AG08395 (cell line): ENCODE data around the gene PRRG3.
"Not testable (repeated sequence)": the region's sequence is repeated elsewhere in the genome, so short reads cannot be mapped to it uniquely, and the experiment has no call there.

ENCODE experiments used
- DNase-seq: peaks from one replicate; pipeline ENCODE4 v3.0.0; 2012; ENCODE audit warnings: mixed read lengths, low spot score

Gene PRRG3

DNA sequence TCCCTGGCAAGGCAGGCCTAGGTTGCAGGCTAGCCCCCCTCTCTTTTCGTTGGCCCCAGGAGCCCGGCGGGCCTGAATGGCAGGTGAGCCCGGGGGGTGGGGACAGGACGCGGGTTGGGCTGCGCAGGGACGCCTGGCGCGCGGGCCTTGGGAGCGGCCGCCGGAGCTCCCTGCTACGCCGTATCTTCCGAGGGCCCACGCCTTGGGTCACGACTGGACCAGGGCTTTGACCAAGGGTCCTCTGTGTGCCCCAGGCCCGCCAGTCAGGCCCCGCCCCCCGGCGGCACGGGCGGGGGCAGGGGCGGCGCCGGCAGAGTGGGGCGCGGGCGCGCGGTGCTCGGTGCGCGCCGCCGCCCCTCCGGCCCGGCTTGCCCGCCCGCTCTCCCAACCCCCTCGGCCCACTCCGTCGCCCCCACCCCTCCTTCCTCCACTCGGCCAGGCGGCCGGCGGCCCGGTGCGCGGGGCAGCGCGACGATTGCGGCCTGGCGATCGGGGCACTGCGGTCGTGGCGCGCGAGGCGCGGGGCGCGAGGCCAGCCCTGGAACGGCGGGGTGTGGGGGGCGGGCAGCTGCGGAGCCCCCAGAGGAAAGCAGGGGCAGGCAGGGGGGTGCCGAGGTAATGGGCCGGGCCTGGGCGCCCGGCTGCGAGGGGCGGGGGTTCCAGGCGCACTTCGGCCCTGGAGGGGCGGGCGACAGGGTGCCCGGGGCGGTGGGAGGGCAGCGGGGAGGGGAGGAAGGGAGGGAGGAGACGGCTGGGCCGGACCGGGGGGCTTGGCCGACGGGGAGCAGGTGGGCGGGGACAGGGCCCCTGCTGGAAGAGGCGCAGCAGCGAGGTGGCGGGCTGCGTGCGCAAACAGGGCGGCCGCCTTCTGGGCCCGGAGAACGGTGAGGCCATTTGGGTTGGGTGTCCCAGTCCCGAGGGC is at the start of gene PRRG3:
TSS of gene PRRG3 (plus strand) at position 798 of the 922 bp plus-strand sequence. CDS start 3,357 bp downstream, outside the sequence.
- no peak for DNase-seq

- no peak for DNase-seq
Observed at GRCh38 chrX:151675121-151675746, 20.0 kb upstream of the PRRG3 start.

GRCh38 chrX:151676196-151676595 is 19.1 kb upstream of the PRRG3 start:
- DNase-seq, result no peak

- DNase-seq, result no peak
Observed at GRCh38 chrX:151679798-151680402, 15.4 kb upstream of the PRRG3 start.

DNA sequence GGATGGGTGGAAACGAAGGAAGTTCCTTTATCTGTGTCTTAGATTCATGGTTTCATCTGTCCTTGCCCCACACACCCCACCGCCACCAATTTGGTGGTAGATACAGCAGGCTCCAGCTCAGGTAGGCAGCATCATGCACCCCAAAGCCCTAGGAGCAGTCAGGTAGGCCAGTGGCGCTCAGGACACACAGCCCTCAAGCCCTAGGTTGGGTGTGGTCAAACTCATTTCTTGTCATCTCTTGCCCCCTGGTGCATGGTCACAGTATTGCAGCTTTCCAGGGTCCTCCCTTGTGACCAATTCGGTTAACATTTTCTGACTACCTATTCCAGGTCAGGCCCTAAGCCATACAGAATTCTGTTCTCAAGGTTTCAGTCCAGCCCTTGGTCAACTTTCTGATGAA is 14.5 kb upstream of the PRRG3 start:
- DNase-seq, result peak; percentile 19

DNA sequence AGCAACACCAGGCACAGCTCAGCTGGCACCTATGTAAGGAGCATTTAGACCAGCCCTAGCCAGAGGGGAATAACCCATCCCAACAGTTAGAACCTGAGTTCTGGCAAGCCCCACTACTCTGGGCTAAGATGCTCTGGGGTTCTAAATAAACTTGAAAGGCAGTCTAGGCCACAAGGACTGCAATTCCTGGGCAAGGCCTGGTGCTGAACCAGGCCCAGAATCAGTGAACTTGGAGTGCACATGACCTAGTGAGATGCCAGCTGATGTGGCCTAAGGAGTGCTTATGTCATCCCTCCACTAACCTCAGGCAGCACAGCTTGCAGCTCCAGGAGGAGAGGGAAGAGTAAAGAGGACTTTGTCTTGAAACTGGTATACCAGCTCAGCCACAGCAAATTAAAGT is 7.6 kb upstream of the PRRG3 start:
- no peak for DNase-seq

DNA sequence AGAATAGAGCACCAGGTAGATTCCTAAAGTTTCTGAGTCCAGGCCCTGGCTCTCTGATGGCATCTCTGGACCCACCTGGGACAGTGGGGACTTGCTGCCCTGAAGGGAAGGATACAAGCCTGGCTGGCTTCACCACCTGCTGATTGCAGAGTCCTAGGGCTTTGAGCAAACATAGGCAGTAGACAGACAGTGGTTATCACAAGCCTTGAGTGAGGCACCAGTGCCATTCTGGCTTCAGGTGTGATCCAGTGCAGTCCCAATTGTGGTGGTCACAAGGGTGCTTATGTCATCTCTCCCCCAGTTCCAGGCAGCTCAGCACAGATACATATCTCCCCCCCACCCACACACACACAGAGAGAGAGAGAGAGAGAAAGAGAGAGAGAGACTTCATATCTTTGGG is 6.6 kb upstream of the PRRG3 start:
- DNase-seq, result no peak

DNA sequence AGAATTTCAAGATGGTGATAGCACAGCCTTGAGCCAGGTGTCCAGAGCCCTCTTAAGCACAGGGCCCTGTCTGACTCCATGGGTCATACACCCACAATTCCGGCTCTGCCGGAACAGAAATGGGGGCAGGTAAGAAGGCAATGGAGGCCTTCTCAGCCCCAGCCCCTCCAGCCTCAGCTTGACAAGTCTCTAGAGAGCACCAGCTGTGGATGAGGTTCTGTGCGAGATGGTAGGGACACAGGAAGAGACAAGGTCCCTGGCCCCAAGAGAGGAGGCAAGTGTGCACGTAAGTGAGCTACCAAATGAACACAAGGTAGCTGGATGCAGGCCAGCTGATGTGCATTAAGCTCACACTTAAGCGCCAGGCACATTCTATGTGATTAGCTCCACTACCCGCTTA is 2.4 kb upstream of the PRRG3 start:
- DNase-seq, result no peak

- DNase-seq, result no peak
Observed at GRCh38 chrX:151694121-151694520, 1.1 kb upstream of the PRRG3 start.

- no peak for DNase-seq
Observed at GRCh38 chrX:151695583-151696340, 504 bp downstream of the PRRG3 start.

DNA sequence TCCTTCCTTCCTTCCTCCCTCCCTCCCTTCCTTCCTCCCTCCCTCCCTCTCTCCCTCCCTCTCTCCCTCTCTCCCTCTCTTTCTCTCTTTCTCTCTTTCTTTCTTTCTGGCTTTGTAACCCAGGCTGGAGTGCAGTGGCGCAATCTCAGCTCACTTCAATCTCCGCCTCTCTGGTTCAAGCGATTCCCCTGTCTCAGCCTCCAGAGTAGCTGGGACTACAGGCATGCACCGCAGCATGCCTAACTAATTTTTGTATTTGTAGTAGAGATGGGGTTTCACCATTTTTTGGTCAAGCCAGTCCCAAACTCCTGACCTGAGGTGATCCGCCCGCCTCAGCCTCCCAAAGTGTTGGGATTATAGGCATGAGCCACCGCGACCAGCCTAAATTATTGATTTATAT is 1.8 kb downstream of the PRRG3 start:
- DNase-seq, result not testable (repeated sequence)

DNA sequence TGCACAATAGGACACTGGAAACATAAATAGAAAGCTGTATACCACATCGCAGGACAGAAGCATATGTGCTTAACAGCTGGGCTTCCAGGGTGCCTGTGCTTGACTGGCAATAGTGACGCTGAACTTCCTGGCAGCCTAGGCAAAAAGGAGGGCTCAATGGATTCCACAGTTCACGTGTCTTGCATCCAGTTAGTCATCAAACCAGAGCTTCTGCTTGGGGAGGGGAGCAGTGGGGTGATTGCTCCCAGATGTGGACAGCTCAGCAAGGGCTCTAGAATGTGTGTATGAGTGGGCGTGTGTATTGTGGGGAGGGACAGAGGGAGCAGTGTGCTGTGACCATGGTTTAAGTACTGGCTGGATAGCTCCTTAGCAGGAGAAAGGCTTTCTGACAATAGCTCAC is 2.3 kb downstream of the PRRG3 start:
- peak; percentile 87 for DNase-seq

DNA sequence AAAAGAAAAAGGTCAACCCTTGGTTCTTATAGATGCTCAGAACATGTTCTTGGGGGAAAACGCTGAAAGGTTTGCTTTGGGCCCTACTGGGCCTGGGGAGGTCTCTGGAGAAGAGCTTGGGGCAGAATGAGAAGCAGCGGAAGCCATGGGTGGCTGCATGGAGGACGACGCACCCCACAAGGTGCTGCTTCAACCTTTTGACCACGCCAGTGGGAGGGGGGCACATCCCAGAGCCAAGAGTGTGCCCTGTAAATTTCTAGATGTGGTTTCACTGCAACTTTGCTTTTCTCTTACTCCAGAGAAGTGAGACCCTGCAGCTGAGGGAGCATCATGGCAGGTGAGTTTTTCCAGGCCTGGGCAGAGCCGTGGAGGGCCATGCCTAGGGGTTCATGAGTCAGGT is 3.2 kb downstream of the PRRG3 start:
- no peak for DNase-seq

DNA sequence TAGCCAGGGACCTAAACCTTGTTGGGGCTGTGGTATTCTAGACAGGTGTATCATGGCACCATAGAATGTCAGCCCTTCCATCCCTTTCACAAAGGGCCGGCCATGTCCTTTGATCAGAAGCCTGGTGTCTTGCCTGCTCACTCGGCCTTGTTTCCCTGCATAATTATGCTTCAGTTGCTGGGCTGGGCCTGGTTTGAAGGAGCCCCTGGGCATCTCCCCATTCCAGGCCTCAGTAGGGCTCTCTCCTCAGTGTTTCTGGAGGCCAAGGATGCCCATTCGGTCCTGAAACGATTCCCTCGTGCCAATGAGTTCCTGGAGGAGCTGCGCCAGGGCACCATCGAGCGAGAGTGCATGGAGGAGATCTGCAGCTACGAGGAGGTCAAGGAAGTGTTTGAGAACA is 4.5 kb downstream of the PRRG3 start:
- DNase-seq, result no peak

DNA sequence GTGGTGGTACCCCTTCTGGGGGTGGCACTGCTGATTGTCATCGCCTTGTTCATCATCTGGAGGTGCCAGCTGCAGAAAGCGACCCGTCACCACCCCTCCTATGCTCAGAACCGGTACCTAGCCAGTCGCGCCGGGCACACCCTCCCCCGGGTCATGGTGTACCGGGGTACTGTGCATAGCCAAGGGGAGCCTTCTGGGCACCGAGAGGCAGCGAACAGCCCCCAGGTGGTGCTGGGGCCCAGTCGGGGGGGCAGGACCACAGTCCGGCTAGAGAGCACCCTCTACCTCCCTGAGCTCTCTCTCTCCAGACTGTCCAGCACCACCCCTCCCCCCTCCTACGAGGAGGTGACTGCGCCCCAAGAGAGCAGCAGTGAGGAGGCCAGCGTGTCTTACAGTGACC is 5.3 kb downstream of the PRRG3 start:
- DNase-seq, result no peak

DNA sequence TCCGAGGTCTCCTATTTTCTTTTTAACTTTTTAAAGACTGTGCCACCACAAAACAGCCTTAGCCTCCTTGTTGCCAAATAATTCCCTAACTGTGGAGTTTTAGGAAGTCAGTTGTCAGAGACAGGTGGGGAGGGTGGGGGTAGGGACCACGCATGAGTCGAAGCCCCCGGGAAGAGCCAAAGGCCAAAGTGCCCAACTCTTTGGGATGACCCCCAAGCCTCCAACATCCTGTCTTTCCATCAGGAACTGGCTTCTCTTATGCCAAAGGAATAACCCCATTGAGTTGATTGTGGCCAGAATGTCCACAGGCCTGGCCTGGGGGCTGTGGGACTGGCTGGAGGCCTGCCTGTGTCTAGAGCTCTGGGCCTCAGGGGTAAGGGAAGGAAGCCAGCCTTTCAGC is 5.8 kb downstream of the PRRG3 start:
- DNase-seq, result no peak

DNA sequence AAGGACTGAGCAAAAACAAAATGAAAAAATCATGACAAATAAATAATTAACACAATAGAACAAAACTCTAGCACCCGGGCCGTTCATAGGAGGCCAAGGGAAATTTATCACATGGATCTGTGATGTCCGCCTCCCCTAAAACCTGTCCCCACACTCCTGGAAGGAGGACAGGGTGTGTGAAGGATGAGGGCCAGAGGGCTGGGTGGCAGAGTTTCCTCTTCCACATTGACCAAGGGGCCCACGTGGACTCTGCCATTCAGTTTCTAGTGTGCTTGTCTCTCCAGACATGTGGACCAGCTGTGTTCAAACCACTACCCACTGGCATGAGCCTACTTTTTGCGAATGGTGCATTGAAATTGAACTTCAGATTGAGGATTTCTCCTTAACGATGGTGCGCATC is 6.3 kb downstream of the PRRG3 start:
- DNase-seq, result no peak

DNA sequence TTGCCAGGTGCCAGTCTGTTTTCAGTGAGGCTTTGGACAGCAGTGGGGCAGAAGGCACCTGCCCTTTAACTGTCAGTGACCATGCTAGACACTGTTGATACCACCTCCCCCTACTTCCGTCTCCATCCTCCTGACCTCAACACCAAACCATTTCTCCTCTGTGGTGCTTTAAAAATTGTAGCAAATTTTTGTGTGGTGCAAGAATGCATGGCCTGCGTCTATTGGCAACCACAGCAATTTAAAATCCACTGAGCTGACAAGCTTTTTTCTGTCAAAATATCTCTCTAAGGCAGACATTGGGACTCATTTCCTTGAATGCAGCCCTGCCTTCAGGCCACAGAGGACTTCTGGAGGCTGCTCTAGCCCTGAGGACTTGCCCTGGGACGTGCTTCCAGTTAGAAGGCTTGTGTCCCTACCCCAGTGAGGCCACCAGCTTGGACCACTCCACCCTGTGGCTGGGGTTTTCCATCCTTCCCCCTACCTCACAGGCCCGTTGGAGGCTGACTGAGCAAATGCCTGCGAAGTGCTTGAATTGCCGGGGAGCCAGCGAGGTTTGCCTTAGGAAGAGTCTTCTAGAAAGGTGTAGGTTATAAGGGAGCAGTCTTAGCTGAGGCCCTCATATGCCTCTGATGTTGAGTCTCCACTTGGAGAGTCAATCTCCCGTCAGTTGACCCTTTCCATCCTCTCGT is 6.9 kb downstream of the PRRG3 start:
- DNase-seq, result no peak

GRCh38 chrX:151702741-151703340 is 7.6 kb downstream of the PRRG3 start:
- no peak for DNase-seq

DNA sequence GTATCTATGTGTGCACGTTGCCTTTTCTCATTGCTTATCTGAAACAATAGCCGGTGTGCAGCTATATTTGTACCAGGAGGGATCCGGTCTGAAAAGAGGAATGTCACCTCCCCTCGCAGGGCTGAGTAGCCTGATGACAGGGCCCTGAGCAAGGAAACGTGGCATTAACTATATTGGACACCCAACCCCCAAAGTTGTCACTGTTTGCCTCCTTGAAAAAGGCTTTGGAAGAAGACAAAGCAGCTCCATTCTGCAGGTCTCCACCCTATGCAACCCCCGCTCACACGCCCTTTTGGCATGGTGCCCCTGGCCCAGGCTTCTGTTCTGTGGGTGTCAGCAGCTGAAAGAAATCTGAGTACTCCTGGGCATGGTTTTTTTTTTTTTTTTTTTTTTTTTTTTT is 8.2 kb downstream of the PRRG3 start:
- DNase-seq, result no peak

DNA sequence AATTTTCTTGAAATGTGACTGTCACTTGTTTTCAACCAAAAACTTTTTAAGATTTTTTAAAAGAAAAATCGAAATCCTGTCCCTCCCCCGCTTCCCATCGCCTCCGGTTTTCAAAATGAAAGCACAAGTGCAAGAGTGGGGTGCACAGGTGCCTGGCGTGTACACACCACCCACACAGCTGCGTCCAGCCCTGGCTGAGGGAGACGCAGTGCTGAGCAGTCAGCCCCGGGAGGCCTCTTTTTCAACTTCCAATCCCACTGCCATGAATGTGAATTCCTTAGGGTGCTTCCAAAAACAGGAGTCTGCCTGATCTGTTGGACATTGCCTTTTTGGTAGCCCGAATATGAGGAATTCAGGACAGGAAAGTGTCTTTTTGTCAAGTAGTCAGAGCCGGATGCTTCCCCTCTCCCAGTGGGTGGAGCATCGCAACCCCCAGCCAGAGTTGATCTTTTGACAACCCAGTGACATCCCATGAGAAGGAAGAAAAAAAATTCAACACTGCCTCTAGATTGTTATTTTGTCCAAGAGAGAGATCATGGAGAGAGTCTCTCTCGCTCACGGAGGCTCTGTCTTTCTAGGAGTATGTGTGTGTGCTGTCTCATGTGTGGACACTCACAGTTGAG is 8.9 kb downstream of the PRRG3 start:
- DNase-seq, result no peak
